GM20431 (cell line): ENCODE data around the gene THAP4.
"Not testable (repeated sequence)": the region's sequence is repeated elsewhere in the genome, so short reads cannot be mapped to it uniquely, and the experiment has no call there.

ENCODE experiments used
- in situ Hi-C: fragments of 300-500 bp; cut with MseI, MboI; formaldehyde crosslinking; loops from one replicate; pipeline ENCODE4 v1.15.0; 2020; ENCODE audit warnings: low sequenced_read_pairs; ENCODE audit not compliant: unreplicated experiment

The THAP4 gene

GRCh38 chr2:241666627-241667400 is 29.9 kb upstream of the THAP4 start:
- in situ Hi-C loops = no loop called here

- in situ Hi-C loops = no loop called here
Observed at GRCh38 chr2:241665731-241666440, 28.9 kb upstream of the THAP4 start.

- in situ Hi-C loops = not testable (repeated sequence)
Observed at GRCh38 chr2:241662731-241663130, 25.8 kb upstream of the THAP4 start.

GRCh38 chr2:241660593-241661213 is 23.7 kb upstream of the THAP4 start:
- in situ Hi-C loops = no loop called here

GRCh38 chr2:241659150-241659739 is 22.3 kb upstream of the THAP4 start:
- in situ Hi-C loops = no loop called here

- in situ Hi-C loops = no loop called here
Observed at GRCh38 chr2:241658296-241658695, 21.3 kb upstream of the THAP4 start.

GRCh38 chr2:241657786-241658254 is 20.9 kb upstream of the THAP4 start:
- in situ Hi-C loops = no loop called here

- in situ Hi-C loops = no loop called here
Observed at GRCh38 chr2:241656190-241656741, 19.3 kb upstream of the THAP4 start.

GRCh38 chr2:241655516-241656189 is 18.7 kb upstream of the THAP4 start:
- in situ Hi-C loops = no loop called here

GRCh38 chr2:241654551-241654950 is 17.6 kb upstream of the THAP4 start:
- in situ Hi-C loops = no loop called here

- in situ Hi-C loops = no loop called here
Observed at GRCh38 chr2:241653210-241653750, 16.3 kb upstream of the THAP4 start.

GRCh38 chr2:241652722-241653121 is 15.8 kb upstream of the THAP4 start:
- in situ Hi-C loops = no loop called here

- in situ Hi-C loops = no loop called here
Observed at GRCh38 chr2:241652142-241652541, 15.2 kb upstream of the THAP4 start.

- in situ Hi-C loops = no loop called here
Observed at GRCh38 chr2:241649927-241650326, 13.0 kb upstream of the THAP4 start.

GRCh38 chr2:241649404-241649803 is 12.4 kb upstream of the THAP4 start:
- in situ Hi-C loops = no loop called here

GRCh38 chr2:241648453-241648852 is 11.5 kb upstream of the THAP4 start:
- in situ Hi-C loops = no loop called here

- in situ Hi-C loops = no loop called here
Observed at GRCh38 chr2:241645915-241646645, 9.1 kb upstream of the THAP4 start.

- in situ Hi-C loops = no loop called here
Observed at GRCh38 chr2:241645056-241645914, 8.3 kb upstream of the THAP4 start.
